ENCODE measurements around the gene OTULINL. TPM values are rescaled to one million over a fixed set of nuclear protein-coding genes. Genes with fewer than 3 reads are reported as not detected.

OTULINL gene
- total and polyA plus RNA-seq, 4 donors = 0.82 to 4.1 (median 1.6) TPM

DNA sequence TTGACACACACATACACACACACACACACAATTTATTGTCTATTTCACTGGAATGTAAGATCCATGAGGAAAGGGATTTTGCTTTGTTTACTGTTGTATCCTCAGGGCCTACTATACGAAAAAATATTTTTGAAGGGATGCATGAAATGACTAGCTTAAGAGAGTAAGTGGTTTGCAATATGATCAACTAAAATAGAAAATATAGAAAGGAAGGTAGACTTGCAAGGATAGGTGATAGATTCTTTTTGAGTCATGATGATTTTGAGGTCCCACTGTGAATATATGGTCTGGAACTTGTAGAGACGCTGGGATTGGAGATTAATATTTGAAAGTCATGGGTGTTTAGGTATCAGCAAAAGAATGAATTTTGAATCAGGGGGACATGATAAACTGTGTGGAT lies 54.1 kb downstream of the OTULINL start:
- Histone ChIP-seq H3K27ac (ENCODE audit: low read depth in 1 of 2, low read length in 2 of 2) (no peak overlapping the region), H3K4me3 (ENCODE audit: low read depth in 1 of 3, low read length in 3 of 3) (no peak overlapping the region), H3K9ac (ENCODE audit: low read depth in 1 of 2, low read length in 2 of 2) (no peak overlapping the region), H3K36me3 (ENCODE audit: control insufficient read depth in 4 of 4, insufficient read depth in 3 of 4, low read depth in 1 of 4, low read length in 3 of 4) (no peaks in the 10 kb centered on the region), H3K4me1 (ENCODE audit: control insufficient read depth in 4 of 4, insufficient read depth in 4 of 4, low read length in 3 of 4) (no peaks in the 10 kb centered on the region), H3K9me3 (ENCODE audit: control insufficient read depth in 4 of 4, low read length in 3 of 4) (no peaks in the 10 kb centered on the region), H3K27me3 (ENCODE audit: control insufficient read depth in 4 of 4, insufficient read depth in 4 of 4, low read length in 3 of 4) (no peaks in the 10 kb centered on the region)
- TF ChIP-seq YY1 (IDR thresholded peaks at IDR 0.05) = no peak
- WGBS = 79% methylated on average over 2 of the region's 2 CpGs
- DNase-seq (ENCODE audit: low spot score) = no peak

DNA sequence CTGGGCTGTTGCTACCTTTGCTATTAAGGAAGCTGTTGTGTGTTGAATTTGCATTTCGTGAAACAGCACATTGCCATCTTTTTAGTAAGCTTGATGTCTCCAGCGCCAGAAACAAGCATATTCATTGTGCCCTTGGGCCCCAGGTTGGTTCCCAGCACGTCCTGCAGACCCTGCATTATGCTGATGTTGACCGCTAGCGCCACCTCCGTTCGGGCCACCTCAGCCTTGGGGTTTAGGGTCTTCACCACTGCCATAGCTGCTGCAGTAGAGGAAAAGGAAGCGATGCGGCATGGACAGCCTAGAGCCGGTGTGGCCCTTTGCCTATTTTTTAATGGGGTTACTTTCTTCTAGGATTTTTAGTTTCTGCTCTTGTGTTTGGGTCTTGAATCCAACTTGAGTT lies 59.2 kb downstream of the OTULINL start:
- no peaks in the 10 kb centered on the region for H3K4me1 ChIP-seq (ENCODE audit: control insufficient read depth in 4 of 4, insufficient read depth in 4 of 4, low read length in 3 of 4)
- H3K27me3 ChIP-seq (ENCODE audit: control insufficient read depth in 4 of 4, insufficient read depth in 4 of 4, low read length in 3 of 4) = no peaks in the 10 kb centered on the region
- WGBS = 78% methylated on average over 10 of the region's 10 CpGs
- H3K27ac ChIP-seq (ENCODE audit: low read depth in 1 of 2, low read length in 2 of 2) = no peak overlapping the region
- H3K36me3 ChIP-seq (ENCODE audit: control insufficient read depth in 4 of 4, insufficient read depth in 3 of 4, low read depth in 1 of 4, low read length in 3 of 4) = no peaks in the 10 kb centered on the region
- no peaks in the 10 kb centered on the region for H3K9me3 ChIP-seq (ENCODE audit: control insufficient read depth in 4 of 4, low read length in 3 of 4)
- DNase-seq (ENCODE audit: low spot score) = no peak
- TF ChIP-seq JUND (IDR thresholded peaks at IDR 0.05) (no peak), HNF4G (IDR thresholded peaks at IDR 0.05) (no peak), RAD21 (IDR thresholded peaks at IDR 0.05) (no peak), FOXA1 (IDR thresholded peaks at IDR 0.05) (no peak), TAF1 (conservative IDR thresholded peaks at IDR 0.05) (no peak)
- TF ChIP-seq, protein P1, sequence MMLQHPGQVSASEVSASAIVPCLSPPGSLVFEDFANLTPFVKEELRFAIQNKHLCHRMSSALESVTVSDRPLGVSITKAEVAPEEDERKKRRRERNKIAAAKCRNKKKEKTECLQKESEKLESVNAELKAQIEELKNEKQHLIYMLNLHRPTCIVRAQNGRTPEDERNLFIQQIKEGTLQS (IDR thresholded peaks at IDR 0.05) = no peak
- TF ChIP-seq, protein P2, sequence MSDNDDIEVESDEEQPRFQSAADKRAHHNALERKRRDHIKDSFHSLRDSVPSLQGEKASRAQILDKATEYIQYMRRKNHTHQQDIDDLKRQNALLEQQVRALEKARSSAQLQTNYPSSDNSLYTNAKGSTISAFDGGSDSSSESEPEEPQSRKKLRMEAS (IDR thresholded peaks at IDR 0.05) = no peak
- TF ChIP-seq, protein P3, sequence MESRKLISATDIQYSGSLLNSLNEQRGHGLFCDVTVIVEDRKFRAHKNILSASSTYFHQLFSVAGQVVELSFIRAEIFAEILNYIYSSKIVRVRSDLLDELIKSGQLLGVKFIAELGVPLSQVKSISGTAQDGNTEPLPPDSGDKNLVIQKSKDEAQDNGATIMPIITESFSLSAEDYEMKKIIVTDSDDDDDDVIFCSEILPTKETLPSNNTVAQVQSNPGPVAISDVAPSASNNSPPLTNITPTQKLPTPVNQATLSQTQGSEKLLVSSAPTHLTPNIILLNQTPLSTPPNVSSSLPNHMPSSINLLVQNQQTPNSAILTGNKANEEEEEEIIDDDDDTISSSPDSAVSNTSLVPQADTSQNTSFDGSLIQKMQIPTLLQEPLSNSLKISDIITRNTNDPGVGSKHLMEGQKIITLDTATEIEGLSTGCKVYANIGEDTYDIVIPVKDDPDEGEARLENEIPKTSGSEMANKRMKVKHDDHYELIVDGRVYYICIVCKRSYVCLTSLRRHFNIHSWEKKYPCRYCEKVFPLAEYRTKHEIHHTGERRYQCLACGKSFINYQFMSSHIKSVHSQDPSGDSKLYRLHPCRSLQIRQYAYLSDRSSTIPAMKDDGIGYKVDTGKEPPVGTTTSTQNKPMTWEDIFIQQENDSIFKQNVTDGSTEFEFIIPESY (IDR thresholded peaks at IDR 0.05) = no peak
- no peak overlapping the region for H3K4me3 ChIP-seq (ENCODE audit: low read depth in 1 of 3, low read length in 3 of 3)
- no peak overlapping the region for H3K9ac ChIP-seq (ENCODE audit: low read depth in 1 of 2, low read length in 2 of 2)

DNA sequence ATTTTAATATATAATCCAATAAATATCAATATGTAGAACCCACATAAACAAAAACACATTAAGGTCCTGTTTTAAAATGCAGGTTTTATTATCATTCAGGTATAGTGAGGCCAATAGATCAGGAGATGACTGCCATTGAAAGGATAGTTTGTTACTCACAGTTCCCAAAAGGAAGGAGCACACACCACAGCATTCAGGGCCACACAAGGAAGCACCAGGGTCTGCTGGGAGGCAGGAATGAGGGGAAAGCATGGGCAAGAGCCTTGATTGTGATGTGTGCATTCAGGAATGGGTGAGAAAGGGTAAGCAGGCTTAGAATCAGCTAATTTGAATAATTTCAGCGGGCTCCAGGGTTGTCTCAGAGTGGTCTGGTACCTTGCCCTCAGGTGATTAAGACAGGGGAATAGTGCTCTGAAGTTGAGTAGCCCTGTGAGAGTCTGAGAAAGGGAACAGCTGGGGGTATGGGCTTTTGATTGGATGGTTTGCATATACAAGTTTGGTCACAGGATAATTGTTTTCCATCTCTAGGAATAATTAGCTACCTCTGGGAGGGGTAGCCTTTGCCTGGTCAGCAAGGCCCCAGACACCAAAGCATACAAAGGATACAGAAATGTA lies 63.1 kb downstream of the OTULINL start:
- no peak for DNase-seq (ENCODE audit: low spot score)
- 84% methylated on average over 1 of the region's 1 CpG for WGBS
- Histone ChIP-seq H3K4me3 (ENCODE audit: low read depth in 1 of 3, low read length in 3 of 3) (no peak overlapping the region), H3K27me3 (ENCODE audit: control insufficient read depth in 4 of 4, insufficient read depth in 4 of 4, low read length in 3 of 4) (no peaks in the 10 kb centered on the region), H3K4me1 (ENCODE audit: control insufficient read depth in 4 of 4, insufficient read depth in 4 of 4, low read length in 3 of 4) (no peaks in the 10 kb centered on the region), H3K9me3 (ENCODE audit: control insufficient read depth in 4 of 4, low read length in 3 of 4) (no peaks in the 10 kb centered on the region), H3K36me3 (ENCODE audit: control insufficient read depth in 4 of 4, insufficient read depth in 3 of 4, low read depth in 1 of 4, low read length in 3 of 4) (no peaks in the 10 kb centered on the region), H3K9ac (ENCODE audit: low read depth in 1 of 2, low read length in 2 of 2) (no peak overlapping the region), H3K27ac (ENCODE audit: low read depth in 1 of 2, low read length in 2 of 2) (no peak overlapping the region)
- TF ChIP-seq HNF4A (conservative IDR thresholded peaks at IDR 0.05) = no peak
- TF ChIP-seq EGR1 (IDR thresholded peaks at IDR 0.05; ENCODE audit: low read depth in 2 of 2) = no peak
- no peak for TF ChIP-seq RAD21 (IDR thresholded peaks at IDR 0.05)
- TF ChIP-seq, protein P2 (IDR thresholded peaks at IDR 0.05) = no peak
- no peak for TF ChIP-seq YY1 (IDR thresholded peaks at IDR 0.05)
- no peak for TF ChIP-seq SP1 (IDR thresholded peaks at IDR 0.05)
- no peak for TF ChIP-seq FOXA2 (IDR thresholded peaks at IDR 0.05)
- TF ChIP-seq NR2F2 (IDR thresholded peaks at IDR 0.05) = no peak
- TF ChIP-seq, protein P4, sequence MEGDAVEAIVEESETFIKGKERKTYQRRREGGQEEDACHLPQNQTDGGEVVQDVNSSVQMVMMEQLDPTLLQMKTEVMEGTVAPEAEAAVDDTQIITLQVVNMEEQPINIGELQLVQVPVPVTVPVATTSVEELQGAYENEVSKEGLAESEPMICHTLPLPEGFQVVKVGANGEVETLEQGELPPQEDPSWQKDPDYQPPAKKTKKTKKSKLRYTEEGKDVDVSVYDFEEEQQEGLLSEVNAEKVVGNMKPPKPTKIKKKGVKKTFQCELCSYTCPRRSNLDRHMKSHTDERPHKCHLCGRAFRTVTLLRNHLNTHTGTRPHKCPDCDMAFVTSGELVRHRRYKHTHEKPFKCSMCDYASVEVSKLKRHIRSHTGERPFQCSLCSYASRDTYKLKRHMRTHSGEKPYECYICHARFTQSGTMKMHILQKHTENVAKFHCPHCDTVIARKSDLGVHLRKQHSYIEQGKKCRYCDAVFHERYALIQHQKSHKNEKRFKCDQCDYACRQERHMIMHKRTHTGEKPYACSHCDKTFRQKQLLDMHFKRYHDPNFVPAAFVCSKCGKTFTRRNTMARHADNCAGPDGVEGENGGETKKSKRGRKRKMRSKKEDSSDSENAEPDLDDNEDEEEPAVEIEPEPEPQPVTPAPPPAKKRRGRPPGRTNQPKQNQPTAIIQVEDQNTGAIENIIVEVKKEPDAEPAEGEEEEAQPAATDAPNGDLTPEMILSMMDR (IDR thresholded peaks at IDR 0.05; ENCODE audit: low read depth, low read length, missing input control) = no peak
- TF ChIP-seq JUND (IDR thresholded peaks at IDR 0.05) = no peak
- TF ChIP-seq RXRA (IDR thresholded peaks at IDR 0.05) = no peak
- TF ChIP-seq, protein P3 (IDR thresholded peaks at IDR 0.05) = no peak
- no peak for TF ChIP-seq GABPA (IDR thresholded peaks at IDR 0.05 in 1 of 2, conservative IDR thresholded peaks at IDR 0.05 in 1 of 2)
- TF ChIP-seq HNF4G (IDR thresholded peaks at IDR 0.05) = no peak
- TF ChIP-seq, protein P1 (IDR thresholded peaks at IDR 0.05) = no peak

Measured in liver (tissue), 9 donors.